Psoas muscle (tissue), 8 donors: ENCODE data around the gene TMC6. TPM values are rescaled to one million over a fixed set of nuclear protein-coding genes. Genes with fewer than 3 reads are reported as not detected.

Experiments used
- ATAC-seq, 4 donors: fragments of 200-7000 bp; cut with Tn5 transposase; one replicate each; pipeline ENCODE4 v1.9.1; 2020; ENCODE audit warnings: moderate library complexity in 3 of 4, mild to moderate bottlenecking in 2 of 4
- DNase-seq, 2 donors: peaks; one replicate each; pipeline ENCODE4 v3.0.0-alpha.2; 2020
- H3K27ac ChIP-seq: fragments of 200-600 bp; one replicate; pipeline ENCODE4 v1.8.0; 2022
- H3K27me3 ChIP-seq, 3 donors: fragments of 200-600 bp in 1 of 3; one replicate each; pipeline versions ENCODE4 v1.6.1 to v1.8.0; 2013 to 2022; ENCODE audit warnings: low read length in 2 of 3, mild to moderate bottlenecking in 2 of 3, moderate library complexity in 1 of 3; ENCODE audit not compliant: insufficient read depth in 3 of 3
- H3K36me3 ChIP-seq, 2 donors: fragments of 200-600 bp in 1 of 2; one replicate each; pipeline versions ENCODE4 v1.6.1 to v1.8.0; 2013 to 2022; ENCODE audit warnings: low read depth in 1 of 2, mild to moderate bottlenecking in 1 of 2, moderate library complexity in 1 of 2; ENCODE audit not compliant: insufficient read depth in 1 of 2
- H3K4me1 ChIP-seq: fragments of 200-600 bp; one replicate; pipeline ENCODE4 v1.8.0; 2022
- H3K4me3 ChIP-seq: fragments of 200-600 bp; one replicate; pipeline ENCODE4 v1.8.0; 2022; ENCODE audit warnings: mild to moderate bottlenecking
- H3K9me3 ChIP-seq: fragments of 200-600 bp; one replicate; pipeline ENCODE4 v1.8.0; 2022
- CTCF ChIP-seq: fragments of 200-600 bp; IDR thresholded peaks from one replicate; pipeline ENCODE4 v1.8.0; 2022; ENCODE audit warnings: antibody characterized with exemption
- WGBS, 3 donors: extraction: QIAGEN DNeasy Blood & Tissue Kit; methylation state at CpG; one replicate each; pipeline versions ENCODE4 v1.1.6 to v1.1.7; 2013; 5-methylcytosine and 5-hydroxymethylcytosine counted together
- intact Hi-C, 2 donors: fragments of 100-400 bp; cut with DNase I; formaldehyde crosslinking; loops; one replicate each; pipeline versions ENCODE4 v1.11.0 to v1.14.2; 2022
- polyA plus RNA-seq, 3 donors: library from polyadenylated mRNA; stranded (reverse); fragments of 200-250 nt; gene quantifications; one replicate each; pipeline ENCODE4 v1.2.3, GENCODE V29; 2013
- total RNA-seq, 4 donors: library from RNA; stranded (reverse); fragmentation: NEBNext Ultra II Directional in 2 of 4; extraction: Animal tissue kit (Norgen Biotek cat#: 25700) in 2 of 4; gene quantifications; one replicate each; pipeline versions ENCODE4 v1.2.1 to v1.2.4, GENCODE V29; 2021 to 2023
- donor health status: healthy with polysubstance abuse.
- donor health status: DM: no; HTN: no; CAD: no; lungs with moderate emphysema.
- donor health status: Bipolar disorder and iron deficiency.
- donor health status: healthy.
- donor health status: DM: yes; HTN: yes; CAD: no.
- donor health status: DM: no; HTN: no; CAD: no.
- donor health status: DM: no; HTN: no; CAD: no.
- donor health status: DM: yes; HTN: yes; CAD: no.

Gene TMC6
- total and polyA plus RNA-seq, 7 donors, result 2.7 to 11.0 (median 6.1) TPM

- TF ChIP-seq CTCF, result no peak
- H3K4me3 ChIP-seq, result peak overlapping the region; percentile 11
- peaks cover 9% of the 10 kb centered on the region for H3K4me1 ChIP-seq
- no peak for ATAC-seq
- H3K36me3 ChIP-seq, result no peaks in the 10 kb centered on the region
- no peaks in the 10 kb centered on the region for H3K9me3 ChIP-seq
- H3K27me3 ChIP-seq, result peaks cover 0 to 35% (median 11%) of the 10 kb centered on the region in 3 donors
- no peak overlapping the region for H3K27ac ChIP-seq
- DNase-seq, result peak in 1 of 2 donors; percentile 52
- intact Hi-C loops, result no loop called here
- 78 to 87% (median 80%) methylated on average over 33 to 39 of the region's 39 CpGs for WGBS, 3 donors
These were observed 3.2 kb downstream of the TMC6 start for GRCh38 chr17:78125138-78125913.

- WGBS, 3 donors, result 81 to 90% (median 89%) methylated on average over 10 to 12 of the region's 12 CpGs
- no peak overlapping the region for H3K27ac ChIP-seq
- no peaks in the 10 kb centered on the region for H3K36me3 ChIP-seq
- TF ChIP-seq CTCF, result no peak
- intact Hi-C loops, result no loop called here
- no peak for DNase-seq
- H3K4me1 ChIP-seq, result peaks cover 9% of the 10 kb centered on the region
- no peak for ATAC-seq
- H3K9me3 ChIP-seq, result no peaks in the 10 kb centered on the region
- H3K4me3 ChIP-seq, result peak overlapping the region; percentile 11
- peaks cover 0 to 30% (median 11%) of the 10 kb centered on the region in 3 donors for H3K27me3 ChIP-seq
These were observed 3.8 kb downstream of the TMC6 start for GRCh38 chr17:78124836-78125137.

- Histone ChIP-seq H3K4me1 (peaks cover 9% of the 10 kb centered on the region), H3K9me3 (no peaks in the 10 kb centered on the region), H3K27ac (no peak overlapping the region), H3K36me3 (no peaks in the 10 kb centered on the region), H3K4me3 (no peak overlapping the region), H3K27me3 (peaks cover 0 to 25% (median 9%) of the 10 kb centered on the region in 3 donors)
- WGBS, 3 donors, result 82 to 88% (median 84%) methylated on average over 29 to 30 of the region's 30 CpGs
- ATAC-seq (no peak), DNase-seq (peak in 1 of 2 donors; percentile 61)
- intact Hi-C loops, result no loop called here
- TF ChIP-seq CTCF, result no peak
These were observed 4.3 kb downstream of the TMC6 start for GRCh38 chr17:78124081-78124835.

- TF ChIP-seq CTCF, result no peak
- 95 to 100% (median 97%) methylated on average over 5 of the region's 5 CpGs for WGBS, 3 donors
- Histone ChIP-seq H3K36me3 (no peaks in the 10 kb centered on the region), H3K27me3 (peaks cover 0 to 16% (median 8%) of the 10 kb centered on the region in 3 donors), H3K4me3 (no peak overlapping the region), H3K4me1 (peaks cover 6% of the 10 kb centered on the region), H3K9me3 (no peaks in the 10 kb centered on the region), H3K27ac (no peak overlapping the region)
- intact Hi-C loops, result no loop called here
- DNase-seq (no peak), ATAC-seq (no peak)
These were observed 5.2 kb downstream of the TMC6 start for GRCh38 chr17:78123258-78123929.
